PC-9 (cell line): ENCODE data around the gene C4BPA. TPM values are rescaled to one million over a fixed set of nuclear protein-coding genes. Genes with fewer than 3 reads are reported as not detected.

Source experiments
- BruUV-seq: library from RNA; stranded (reverse); fragments of 400-500 nt; replicated peaks from 2 replicates; lab custom pipeline; 2021; lab: Mats Ljungman, UMichigan
- CTCF ChIA-PET: fragments of 300-600 bp; sonication (Branson Sonifier 250); formaldehyde crosslinking; loops from one replicate; lab custom pipeline; 2022; ENCODE audit warnings: antibody characterized with exemption; lab: Charles Lee
- POLR2A ChIA-PET: fragments of 300-600 bp; sonication (Branson Sonifier 250); formaldehyde crosslinking; loops from one replicate; lab custom pipeline; 2022; ENCODE audit warnings: antibody characterized with exemption; ENCODE audit not compliant: unreplicated experiment; lab: Charles Lee
- DNase-seq, 2 experiments: peaks; one replicate each; pipeline versions ENCODE4 v3.0.0 to v3.0.0-alpha.2; 2015 to 2022; ENCODE audit warnings: mixed read lengths in 1 of 2
- H2AFZ ChIP-seq: fragments of 200-600 bp; sonication (generic); 2 replicates; pipeline ENCODE4 v1.8.1; 2017; ENCODE audit warnings: antibody characterized with exemption
- H3F3A ChIP-seq: fragments of 200-600 bp; sonication (generic); 2 replicates; pipeline ENCODE4 v1.8.1; 2017; ENCODE audit warnings: antibody characterized with exemption, mild to moderate bottlenecking, low read depth; ENCODE audit not compliant: insufficient read depth
- H3K27ac ChIP-seq: fragments of 200-600 bp; sonication (generic); 2 replicates; pipeline ENCODE4 v1.6.1; 2016; ENCODE audit warnings: mixed run types
- H3K27me3 ChIP-seq: fragments of 200-600 bp; sonication (generic); 2 replicates; pipeline ENCODE4 v1.6.1; 2016; ENCODE audit warnings: low read depth, mixed run types; ENCODE audit not compliant: insufficient read depth
- H3K36me3 ChIP-seq: fragments of 200-600 bp; sonication (generic); 2 replicates; pipeline ENCODE4 v1.6.1; 2016; ENCODE audit warnings: low read depth, mixed run types
- H3K4me1 ChIP-seq: fragments of 200-600 bp; sonication (generic); replicated peaks from 2 replicates; pipeline ENCODE4 v1.6.1; 2016; ENCODE audit warnings: mixed run types; ENCODE audit not compliant: insufficient read depth
- H3K4me2 ChIP-seq: fragments of 200-600 bp; sonication (generic); 2 replicates; pipeline ENCODE4 v1.6.1; 2017; ENCODE audit warnings: mixed run types
- H3K4me3 ChIP-seq: fragments of 200-600 bp; sonication (generic); 2 replicates; pipeline ENCODE4 v1.6.1; 2016; ENCODE audit warnings: mixed run types
- H3K79me2 ChIP-seq: fragments of 200-600 bp; sonication (generic); 2 replicates; pipeline ENCODE4 v1.6.1; 2017; ENCODE audit warnings: low read depth, mixed run types
- H3K9me2 ChIP-seq: fragments of 200-600 bp; sonication (generic); 2 replicates; pipeline ENCODE4 v1.8.1; 2017; ENCODE audit warnings: mild to moderate bottlenecking; ENCODE audit not compliant: insufficient read depth
- H3K9me3 ChIP-seq: fragments of 200-600 bp; sonication (generic); 2 replicates; pipeline ENCODE4 v1.8.1; 2016; ENCODE audit warnings: low read depth; ENCODE audit not compliant: insufficient read depth
- H4K20me1 ChIP-seq: fragments of 200-600 bp; sonication (generic); 2 replicates; pipeline ENCODE4 v1.8.1; 2017; ENCODE audit not compliant: insufficient read depth
- EZH2 ChIP-seq: fragments of 200-600 bp; sonication (generic); IDR thresholded peaks from 2 replicates; pipeline ENCODE4 v1.8.0; 2017; ENCODE audit warnings: antibody characterized with exemption, low read depth
- intact Hi-C: fragments of 100-400 bp; cut with micrococcal nuclease; formaldehyde crosslinking; loops from one replicate; pipeline ENCODE4 v1.10.0; 2022; ENCODE audit not compliant: unreplicated experiment
- total RNA-seq: library from RNA; stranded (reverse); gene quantifications from 2 replicates; pipeline ENCODE4 v1.2.3, GENCODE V29; 2021
- TF ChIP-seq, protein P1 (sequence below): fragments of 200-600 bp; sonication (generic); conservative IDR thresholded peaks from 2 replicates; pipeline ENCODE4 v1.6.1; 2017; ENCODE audit warnings: mixed run types, antibody characterized with exemption, mild to moderate bottlenecking, moderate library complexity

C4BPA gene
- total RNA-seq, 1 experiment from 2014 or later, result not detected

DNA sequence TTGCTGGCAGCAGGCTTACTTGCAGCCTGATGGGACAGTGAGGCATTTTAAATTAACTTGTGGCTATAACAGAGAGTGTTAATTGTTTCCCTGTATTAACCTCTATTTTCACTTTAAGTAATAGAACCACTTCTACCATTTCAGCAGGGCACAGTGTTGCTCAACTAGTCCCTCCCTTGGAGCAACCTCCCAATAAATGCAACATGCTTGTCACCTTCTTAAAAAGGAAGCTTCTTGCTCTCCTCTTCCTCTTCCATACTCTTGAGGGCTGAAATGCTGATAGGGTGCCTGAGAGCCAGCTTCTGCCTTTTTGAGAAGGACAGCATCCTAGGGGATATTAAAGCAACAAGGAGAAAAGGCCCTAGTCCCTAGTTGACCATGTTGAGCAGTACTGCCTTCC, 52.1 kb downstream of the C4BPA start:
- no peaks in the 10 kb centered on the region for H4K20me1 ChIP-seq
- ChIA-PET CTCF (interaction anchor here (0.5 kb wide), 1 partner anchor 852 kb away, joined by 3 read pairs; no protein-coding TSS in a partner anchor), POLR2A (no interaction called here)
- 0 out of 2 replicates have a peak, but pooled peaks cover 4% of the 10 kb centered on the region for H3K9me2 ChIP-seq
- H3K27me3 ChIP-seq, result no peaks in the 10 kb centered on the region
- H3K36me3 ChIP-seq, result no peaks in the 10 kb centered on the region
- intact Hi-C loops, result no loop called here
- TF ChIP-seq, protein P1, sequence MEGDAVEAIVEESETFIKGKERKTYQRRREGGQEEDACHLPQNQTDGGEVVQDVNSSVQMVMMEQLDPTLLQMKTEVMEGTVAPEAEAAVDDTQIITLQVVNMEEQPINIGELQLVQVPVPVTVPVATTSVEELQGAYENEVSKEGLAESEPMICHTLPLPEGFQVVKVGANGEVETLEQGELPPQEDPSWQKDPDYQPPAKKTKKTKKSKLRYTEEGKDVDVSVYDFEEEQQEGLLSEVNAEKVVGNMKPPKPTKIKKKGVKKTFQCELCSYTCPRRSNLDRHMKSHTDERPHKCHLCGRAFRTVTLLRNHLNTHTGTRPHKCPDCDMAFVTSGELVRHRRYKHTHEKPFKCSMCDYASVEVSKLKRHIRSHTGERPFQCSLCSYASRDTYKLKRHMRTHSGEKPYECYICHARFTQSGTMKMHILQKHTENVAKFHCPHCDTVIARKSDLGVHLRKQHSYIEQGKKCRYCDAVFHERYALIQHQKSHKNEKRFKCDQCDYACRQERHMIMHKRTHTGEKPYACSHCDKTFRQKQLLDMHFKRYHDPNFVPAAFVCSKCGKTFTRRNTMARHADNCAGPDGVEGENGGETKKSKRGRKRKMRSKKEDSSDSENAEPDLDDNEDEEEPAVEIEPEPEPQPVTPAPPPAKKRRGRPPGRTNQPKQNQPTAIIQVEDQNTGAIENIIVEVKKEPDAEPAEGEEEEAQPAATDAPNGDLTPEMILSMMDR, result no peak
- TF ChIP-seq EZH2, result no peak
- no peak overlapping the region for H3K4me2 ChIP-seq
- no peaks in the 10 kb centered on the region for H3F3A ChIP-seq
- no peak overlapping the region for H3K4me3 ChIP-seq
- 0 out of 2 replicates have a peak, but pooled peaks cover 4% of the 10 kb centered on the region for H3K79me2 ChIP-seq
- H2AFZ ChIP-seq, result no peak overlapping the region
- no peak for DNase-seq
- no peaks in the 10 kb centered on the region; the same call in 1 of the 2 replicates for H3K4me1 ChIP-seq
- peaks cover 7% of the 10 kb centered on the region; the same call in 1 of the 2 replicates for H3K9me3 ChIP-seq
- H3K27ac ChIP-seq, result no peak overlapping the region
- BruUV-seq, result no TSS peak

DNA sequence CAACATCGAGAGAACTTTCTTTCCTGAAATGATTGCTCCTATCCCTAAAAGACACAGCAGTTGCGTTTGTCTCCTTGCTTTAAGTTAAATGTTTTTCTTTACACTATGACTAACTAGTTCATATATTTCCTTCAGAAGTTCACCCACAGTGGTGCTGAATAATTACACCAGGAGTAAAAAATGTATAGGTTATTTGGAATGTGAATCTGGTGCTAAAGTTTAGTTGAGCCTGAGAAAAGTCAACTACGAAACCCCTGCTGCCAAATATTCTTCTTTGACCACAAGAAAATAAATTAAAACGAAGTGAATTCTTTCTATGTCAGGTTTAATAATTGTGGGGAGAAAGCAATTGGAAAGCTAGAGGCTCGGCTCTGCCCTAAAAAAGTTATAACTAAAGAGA, 52.8 kb downstream of the C4BPA start:
- H3K79me2 ChIP-seq, result 0 out of 2 replicates have a peak, but pooled peaks cover 4% of the 10 kb centered on the region
- BruUV-seq, result no TSS peak
- ChIA-PET POLR2A (no interaction called here), CTCF (no interaction called here)
- no peak overlapping the region for H3K4me2 ChIP-seq
- 0 out of 2 replicates have a peak, but pooled peaks cover 6% of the 10 kb centered on the region for H3K9me2 ChIP-seq
- no peaks in the 10 kb centered on the region for H4K20me1 ChIP-seq
- no peak for DNase-seq
- no peak overlapping the region for H3K4me3 ChIP-seq
- intact Hi-C loops, result no loop called here
- H3K4me1 ChIP-seq, result no peaks in the 10 kb centered on the region; the same call in 1 of the 2 replicates
- no peaks in the 10 kb centered on the region for H3K27me3 ChIP-seq
- no peaks in the 10 kb centered on the region for H3K36me3 ChIP-seq
- H2AFZ ChIP-seq, result no peak overlapping the region
- no peak overlapping the region for H3K27ac ChIP-seq
- peaks cover 7% of the 10 kb centered on the region; the same call in 1 of the 2 replicates for H3K9me3 ChIP-seq
- no peaks in the 10 kb centered on the region for H3F3A ChIP-seq
- TF ChIP-seq, protein P1, result no peak
- no peak for TF ChIP-seq EZH2

DNA sequence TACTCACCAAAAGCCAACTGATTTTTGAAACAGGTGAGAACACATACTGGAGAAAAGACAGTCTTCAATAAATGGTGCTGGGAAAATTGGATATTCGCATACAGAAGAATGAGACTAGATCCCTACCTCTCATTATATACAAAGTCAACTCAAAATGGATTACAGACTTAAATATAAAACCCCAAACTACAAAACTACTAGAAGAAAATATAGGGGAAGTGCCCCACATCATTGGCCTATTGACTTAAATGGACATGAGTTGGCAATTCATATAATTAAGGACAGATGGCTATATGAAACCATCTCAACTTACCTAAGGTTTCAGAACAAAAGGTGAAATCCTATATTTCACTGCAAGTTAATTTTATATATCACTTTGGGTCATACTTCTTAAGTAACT, 60.1 kb downstream of the C4BPA start:
- Histone ChIP-seq H3K36me3 (no peaks in the 10 kb centered on the region), H4K20me1 (no peaks in the 10 kb centered on the region), H3K9me3 (peaks cover 4% of the 10 kb centered on the region; the same call in 1 of the 2 replicates), H3K4me1 (no peaks in the 10 kb centered on the region), H3K27ac (no peak overlapping the region), H2AFZ (no peak overlapping the region), H3K9me2 (0 out of 2 replicates have a peak, but pooled peaks cover 6% of the 10 kb centered on the region), H3K4me2 (no peak overlapping the region), H3K4me3 (no peak overlapping the region), H3K27me3 (no peaks in the 10 kb centered on the region), H3K79me2 (no peaks in the 10 kb centered on the region), H3F3A (no peaks in the 10 kb centered on the region)
- no peak for TF ChIP-seq EZH2
- TF ChIP-seq, protein P1, result no peak
- no TSS peak for BruUV-seq
- no peak for DNase-seq
- intact Hi-C loops, result loop anchor here (10.0 kb wide), 1 partner anchor 59 kb away; the partner anchor contains the start of gene C4BPA
- CTCF ChIA-PET, result no interaction called here
- POLR2A ChIA-PET, result no interaction called here
